HG02610 (cell line): ENCODE data around the gene AFF1.

Source experiments
- ATAC-seq: cut with Tn5 transposase; IDR thresholded peaks from one replicate; pipeline ENCODE4 v1.9.1; 2021; ENCODE audit warnings: mild to moderate bottlenecking, moderate library complexity; ENCODE audit not compliant: unreplicated experiment

Gene AFF1

DNA sequence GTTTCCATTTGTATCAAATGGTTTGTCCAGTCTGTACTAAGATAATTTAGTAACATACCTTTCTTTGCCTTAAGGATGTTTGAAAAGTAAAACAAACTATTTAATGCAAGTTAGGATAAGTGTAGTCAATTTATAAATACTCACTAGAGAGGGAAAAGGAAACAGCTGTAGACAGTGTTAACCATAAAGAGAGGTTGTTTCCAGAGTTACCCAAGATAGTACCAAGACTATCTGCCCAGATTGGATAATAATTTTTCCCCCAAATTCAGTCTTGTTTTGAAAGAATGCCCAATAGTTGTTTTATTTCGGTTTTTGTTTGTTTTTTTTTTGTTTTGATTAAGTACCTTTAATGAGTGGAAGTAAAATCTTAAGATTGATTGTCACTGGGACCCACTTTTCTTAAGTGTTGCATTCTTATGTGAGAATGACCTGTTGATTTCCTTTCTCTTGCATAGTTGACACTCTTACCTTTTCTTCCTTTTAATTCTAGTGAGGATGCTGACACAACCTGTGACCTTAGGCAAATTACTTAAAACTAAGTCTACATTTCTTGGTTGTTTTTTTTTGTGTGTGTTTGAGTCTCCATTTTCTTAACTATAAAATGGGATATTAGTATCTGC is 12.8 kb downstream of the AFF1 start:
- no peak for ATAC-seq

DNA sequence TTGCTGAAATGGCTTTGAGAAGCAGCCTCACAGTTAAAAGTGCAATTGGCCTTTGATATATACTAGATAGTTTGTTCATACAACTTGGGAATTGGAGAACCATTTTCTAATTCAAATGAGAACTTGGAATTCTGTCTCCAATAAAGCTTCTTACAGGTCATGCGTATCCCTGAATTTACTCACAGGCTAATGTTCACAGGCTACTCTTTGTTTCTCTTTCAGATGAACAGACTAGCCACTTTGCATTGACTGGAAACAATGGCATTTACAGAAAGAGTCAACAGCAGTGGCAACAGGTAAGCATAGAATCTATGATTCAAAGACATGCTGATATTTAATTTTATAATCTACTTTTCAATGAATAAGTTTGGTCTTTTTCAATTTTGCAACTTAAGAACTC is 13.5 kb downstream of the AFF1 start:
- ATAC-seq = peak; percentile 47

- ATAC-seq = no peak
Observed at GRCh38 chr4:86950831-86951525, 16.2 kb downstream of the AFF1 start.

- no peak for ATAC-seq
Observed at GRCh38 chr4:86955888-86956451, 21.2 kb downstream of the AFF1 start.

DNA sequence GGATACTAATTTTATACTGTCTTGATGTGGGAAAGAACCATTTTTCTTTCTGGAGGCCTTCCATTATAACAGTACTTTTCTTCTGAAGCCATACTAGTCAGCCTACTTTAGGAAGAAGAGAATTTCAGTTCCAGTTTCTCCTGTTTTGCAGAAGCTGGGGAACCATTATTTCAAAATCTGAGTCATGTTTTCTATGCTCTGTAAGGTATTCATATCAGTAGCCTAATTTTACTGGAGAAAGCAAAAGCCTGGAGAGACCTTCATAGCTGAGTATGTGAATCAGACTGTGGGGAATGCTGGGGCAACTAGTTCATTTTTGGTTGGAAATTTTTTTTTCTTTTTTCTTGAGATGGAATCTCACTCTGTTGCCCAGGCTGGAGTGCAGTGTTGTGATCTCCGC is 22.4 kb downstream of the AFF1 start:
- peak; percentile 67 for ATAC-seq

GRCh38 chr4:86959588-86960500 is 25.0 kb downstream of the AFF1 start:
- ATAC-seq = no peak

GRCh38 chr4:86960557-86960961 is 25.7 kb downstream of the AFF1 start:
- no peak for ATAC-seq

- ATAC-seq = no peak
Observed at GRCh38 chr4:86961116-86961515, 26.3 kb downstream of the AFF1 start.

GRCh38 chr4:86961605-86962295 is 26.9 kb downstream of the AFF1 start:
- ATAC-seq = peak; percentile 78

DNA sequence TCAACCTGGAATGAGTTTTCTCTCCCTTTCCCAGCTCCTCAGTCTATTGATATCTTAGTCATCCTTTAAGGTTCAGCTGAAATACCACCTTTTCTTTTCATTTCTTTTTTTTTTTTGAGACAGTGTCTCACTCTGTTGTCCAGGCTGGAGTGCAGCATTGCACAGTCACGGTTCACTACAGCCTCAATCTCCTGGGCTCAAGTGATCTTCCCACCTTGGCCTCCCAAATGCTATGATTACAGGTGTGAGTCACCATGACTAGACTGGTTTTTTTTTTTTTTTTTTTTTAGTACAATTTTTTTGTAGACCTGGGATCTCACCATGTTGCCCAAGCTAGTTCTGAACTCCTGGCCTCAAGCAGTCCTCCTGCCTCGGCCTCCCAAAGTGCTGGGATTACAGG is 28.9 kb downstream of the AFF1 start:
- no peak for ATAC-seq

GRCh38 chr4:86965019-86965976 is 30.5 kb downstream of the AFF1 start:
- peak; percentile 46 for ATAC-seq

DNA sequence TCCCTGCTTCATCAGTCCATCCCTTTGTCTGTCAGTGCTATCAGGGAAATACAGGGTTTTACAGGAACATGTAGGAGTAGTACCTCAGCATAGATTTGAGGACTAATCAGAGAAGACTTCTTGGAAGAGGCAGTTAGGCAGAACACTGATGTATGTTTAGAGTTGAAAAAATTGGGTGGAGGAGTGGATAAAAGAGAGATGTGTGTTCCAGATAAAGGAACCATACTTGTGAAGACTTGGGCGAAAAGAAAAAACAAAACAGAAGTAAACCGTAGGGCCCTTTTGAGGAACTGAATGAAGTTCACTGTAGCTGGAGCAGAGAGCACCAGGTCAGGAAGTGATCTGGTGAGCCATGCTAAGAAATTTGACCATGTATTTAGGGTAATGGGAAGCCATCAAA is 32.3 kb downstream of the AFF1 start:
- ATAC-seq = no peak

- ATAC-seq = no peak
Observed at GRCh38 chr4:86967798-86968197, 33.0 kb downstream of the AFF1 start.

GRCh38 chr4:86968547-86968946 is 33.7 kb downstream of the AFF1 start:
- no peak for ATAC-seq

GRCh38 chr4:86970447-86971354 is 35.9 kb downstream of the AFF1 start:
- no peak for ATAC-seq

DNA sequence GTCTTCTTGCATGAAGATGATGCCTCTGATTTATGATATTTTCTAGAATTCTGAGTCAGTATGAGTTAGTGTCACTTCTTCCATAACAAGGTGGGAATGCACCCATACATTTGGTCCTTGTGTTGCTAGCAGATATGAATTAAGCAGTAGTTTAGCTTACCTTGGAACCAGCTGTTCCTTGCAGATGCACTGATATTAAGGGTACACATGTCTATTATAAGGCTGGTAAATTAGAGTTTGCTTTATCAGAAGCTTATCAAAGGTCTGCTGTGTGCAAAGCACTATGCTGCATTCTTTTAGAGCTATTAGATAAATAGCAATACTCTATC is 36.5 kb downstream of the AFF1 start:
- no peak for ATAC-seq

DNA sequence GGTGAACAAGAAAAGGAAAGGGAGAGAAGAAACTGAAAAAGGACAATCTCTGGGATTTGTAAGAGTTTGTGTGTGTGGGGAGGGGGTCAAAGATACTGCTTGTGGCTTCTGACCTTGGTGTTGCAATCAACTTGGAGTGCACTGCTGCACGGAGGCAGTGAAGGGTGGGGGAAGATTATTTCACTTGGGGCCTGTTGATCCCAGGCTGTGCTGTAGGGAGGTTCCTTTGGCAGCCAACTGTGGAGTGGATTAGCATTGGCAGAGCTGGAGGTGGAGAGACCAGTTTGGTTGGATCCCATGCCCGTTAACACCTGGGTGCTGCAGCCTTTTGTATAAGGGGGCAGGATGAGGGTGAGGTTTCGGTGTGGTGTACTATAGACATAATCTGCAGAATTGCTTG is 38.2 kb downstream of the AFF1 start:
- ATAC-seq = no peak

GRCh38 chr4:86973668-86974067 is 38.9 kb downstream of the AFF1 start:
- ATAC-seq = no peak

- ATAC-seq = no peak
Observed at GRCh38 chr4:86974551-86974994, 39.8 kb downstream of the AFF1 start.
